ENCODE data around the gene FAM181A. TPM values are rescaled to one million over a fixed set of nuclear protein-coding genes. Genes with fewer than 3 reads are reported as not detected.

The FAM181A gene
- total RNA-seq, 1 donor from 2014 or later = not detected

- Mint-ChIP-seq H3K36me3 (ENCODE audit: unreplicated experiment) (no peaks in the 10 kb centered on the region), H3K4me3 (ENCODE audit: unreplicated experiment) (peak overlapping the region; percentile 4), H3K4me1 (ENCODE audit: low read depth, unreplicated experiment) (peaks cover 46% of the 10 kb centered on the region), H3K27me3 (ENCODE audit: unreplicated experiment) (peaks cover 18% of the 10 kb centered on the region), H3K9me3 (ENCODE audit: unreplicated experiment) (peaks cover 15% of the 10 kb centered on the region), H3K27ac (ENCODE audit: unreplicated experiment) (peak overlapping the region; percentile 97)
- DNase-seq = no peak
- no peak for TF ChIP-seq CTCF (IDR thresholded peaks at IDR 0.05; ENCODE audit: partially characterized antibody, unreplicated experiment)
These were observed 30.8 kb downstream of the FAM181A start for GRCh38 chr14:93957751-93958566.

GRCh38 chr14:93958567-93959238 is 31.6 kb downstream of the FAM181A start:
- Mint-ChIP-seq H3K9me3 (ENCODE audit: unreplicated experiment) (peaks cover 18% of the 10 kb centered on the region), H3K27me3 (ENCODE audit: unreplicated experiment) (peaks cover 20% of the 10 kb centered on the region), H3K4me1 (ENCODE audit: low read depth, unreplicated experiment) (peaks cover 52% of the 10 kb centered on the region), H3K36me3 (ENCODE audit: unreplicated experiment) (no peaks in the 10 kb centered on the region), H3K27ac (ENCODE audit: unreplicated experiment) (peak overlapping the region; percentile 79), H3K4me3 (ENCODE audit: unreplicated experiment) (peak overlapping the region; percentile 4)
- DNase-seq = no peak
- no peak for TF ChIP-seq CTCF (IDR thresholded peaks at IDR 0.05; ENCODE audit: partially characterized antibody, unreplicated experiment)

GRCh38 chr14:93959239-93960107 is 32.3 kb downstream of the FAM181A start:
- Mint-ChIP-seq H3K9me3 (ENCODE audit: unreplicated experiment) (peaks cover 18% of the 10 kb centered on the region), H3K36me3 (ENCODE audit: unreplicated experiment) (no peaks in the 10 kb centered on the region), H3K4me1 (ENCODE audit: low read depth, unreplicated experiment) (peaks cover 48% of the 10 kb centered on the region), H3K27ac (ENCODE audit: unreplicated experiment) (no peak overlapping the region), H3K27me3 (ENCODE audit: unreplicated experiment) (peaks cover 18% of the 10 kb centered on the region), H3K4me3 (ENCODE audit: unreplicated experiment) (no peak overlapping the region)
- TF ChIP-seq CTCF (IDR thresholded peaks at IDR 0.05; ENCODE audit: partially characterized antibody, unreplicated experiment) = no peak
- DNase-seq = no peak

DNA sequence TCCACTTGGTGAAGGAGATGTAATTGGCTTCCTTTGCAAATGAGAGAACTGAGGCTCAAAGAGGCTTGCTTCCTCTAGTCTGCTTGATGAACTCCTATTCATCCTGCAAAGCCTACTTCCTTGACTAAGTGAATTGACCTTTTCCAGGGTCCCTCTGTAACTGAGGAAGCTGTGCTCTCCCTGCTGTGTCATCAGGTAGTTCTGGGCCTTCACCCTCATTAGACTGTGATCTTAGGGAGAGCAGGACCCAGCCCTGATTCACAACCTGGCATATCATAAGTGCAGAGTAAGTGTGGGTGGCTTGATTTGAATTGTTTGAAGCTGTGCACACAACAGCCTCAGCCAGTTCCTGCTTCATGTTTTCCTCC is 32.9 kb downstream of the FAM181A start:
- no peak overlapping the region for H3K27ac Mint-ChIP-seq (ENCODE audit: unreplicated experiment)
- no peaks in the 10 kb centered on the region for H3K36me3 Mint-ChIP-seq (ENCODE audit: unreplicated experiment)
- no peak overlapping the region for H3K4me3 Mint-ChIP-seq (ENCODE audit: unreplicated experiment)
- H3K4me1 Mint-ChIP-seq (ENCODE audit: low read depth, unreplicated experiment) = peaks cover 43% of the 10 kb centered on the region
- H3K9me3 Mint-ChIP-seq (ENCODE audit: unreplicated experiment) = peaks cover 20% of the 10 kb centered on the region
- peaks cover 19% of the 10 kb centered on the region for H3K27me3 Mint-ChIP-seq (ENCODE audit: unreplicated experiment)
- no peak for DNase-seq
- TF ChIP-seq CTCF (IDR thresholded peaks at IDR 0.05; ENCODE audit: partially characterized antibody, unreplicated experiment) = no peak

Data from glutamatergic neuron (in vitro differentiated cells).